ENCODE results near the gene ENTPD3. TPM values are rescaled to one million over a fixed set of nuclear protein-coding genes. Genes with fewer than 3 reads are reported as not detected.
"Not testable (repeated sequence)": the region's sequence is repeated elsewhere in the genome, so short reads cannot be mapped to it uniquely, and the experiment has no call there.

ENTPD3 gene
- total RNA-seq, 1 donor from 2014 or later = not detected

DNA sequence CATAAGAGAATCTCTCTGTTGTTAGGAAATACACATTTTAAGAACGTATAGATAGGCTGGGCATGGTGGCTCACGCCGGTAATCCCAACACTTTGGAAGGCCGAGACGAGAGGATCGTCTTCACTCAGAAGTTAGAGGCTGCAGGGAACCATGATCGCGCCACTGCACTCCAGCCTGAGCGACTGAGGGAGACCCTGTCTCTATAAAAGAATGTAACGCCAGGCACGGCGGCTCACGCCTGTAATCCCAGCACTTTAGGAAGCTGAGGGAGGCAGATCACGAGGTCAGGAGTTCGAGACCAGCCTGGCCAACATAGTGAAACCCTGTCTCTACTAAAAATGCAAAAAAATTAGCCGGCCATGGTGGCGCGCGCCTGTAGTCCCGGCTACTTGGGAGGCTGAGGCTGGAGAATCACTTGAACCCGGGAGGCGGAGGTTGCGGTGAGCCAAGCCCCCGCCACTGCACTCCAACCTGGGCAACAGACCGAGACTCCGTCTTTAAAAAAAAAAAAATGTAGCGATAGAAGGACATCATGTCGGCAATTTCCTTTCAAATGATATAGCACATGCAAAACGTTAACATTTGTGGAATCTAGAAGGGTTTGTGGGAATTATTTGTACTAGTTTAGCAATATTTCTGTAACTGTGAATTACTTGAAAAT is 69.4 kb downstream of the ENTPD3 start:
- intact Hi-C loops (cut with micrococcal nuclease) = loop anchor here (5.0 kb wide), 2 partner anchors 1049 to 1636 kb away; partner anchors contain the start of genes RPSA and TRAK1
- Mint-ChIP-seq H3K4me1 (ENCODE audit: low read depth) (peaks cover 53% of the 10 kb centered on the region), H3K9me3 (no peaks in the 10 kb centered on the region), H3K27ac (peak overlapping the region; percentile 97), H3K4me3 (peak overlapping the region; percentile 97), H3K36me3 (ENCODE audit: low read depth) (peaks cover 32% of the 10 kb centered on the region), H3K27me3 (ENCODE audit: insufficient read depth) (no peaks in the 10 kb centered on the region)
- no peak for DNase-seq (ENCODE audit: low spot score)

GRCh38 chr3:40456940-40457823 is 70.2 kb downstream of the ENTPD3 start, which contains the start of gene RPL14:
RPL14 (plus strand) TSS chr3:40457339; CDS start chr3:40457472, 133 bp downstream.
- peak within 1 kb of the TSS; percentile 97 for H3K27ac Mint-ChIP-seq
- intact Hi-C loops (cut with micrococcal nuclease) = loop anchor here (1.0 to 5.0 kb wide), 8 partner anchors 20 to 1635 kb away; partner anchors contain the start of genes EIF1B, RPSA, TRAK1 and ZNF619
- no peaks in the 10 kb centered on the region for H3K27me3 Mint-ChIP-seq (ENCODE audit: insufficient read depth)
- no peaks in the 10 kb centered on the region for H3K9me3 Mint-ChIP-seq
- peak; percentile 94 for DNase-seq (ENCODE audit: low spot score)
- H3K4me3 Mint-ChIP-seq = peak within 1 kb of the TSS; percentile 97
- peaks cover 50% of the 10 kb centered on the region for H3K4me1 Mint-ChIP-seq (ENCODE audit: low read depth)
- peaks cover 37% of the 10 kb centered on the region for H3K36me3 Mint-ChIP-seq (ENCODE audit: low read depth)

DNA sequence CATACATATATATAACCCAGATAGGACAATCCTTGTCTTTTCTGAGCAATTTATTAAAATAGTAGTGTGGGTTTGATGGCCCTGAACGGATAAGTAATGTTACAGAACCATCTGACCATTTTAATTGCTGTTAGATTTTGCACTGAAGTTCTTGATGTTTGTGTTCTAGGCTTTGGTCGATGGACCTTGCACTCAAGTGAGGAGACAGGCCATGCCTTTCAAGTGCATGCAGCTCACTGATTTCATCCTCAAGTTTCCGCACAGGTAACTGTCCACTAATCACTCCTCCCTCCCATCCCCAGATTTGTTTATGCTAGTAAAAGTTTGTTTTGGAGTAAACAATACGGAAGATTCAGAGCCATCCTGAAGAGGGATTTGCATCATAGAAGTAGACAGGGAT is 71.5 kb downstream of the ENTPD3 start:
- Mint-ChIP-seq H3K27me3 (ENCODE audit: insufficient read depth) (no peaks in the 10 kb centered on the region), H3K4me3 (peak overlapping the region; percentile 97), H3K27ac (peak overlapping the region; percentile 96), H3K4me1 (ENCODE audit: low read depth) (peaks cover 44% of the 10 kb centered on the region), H3K9me3 (no peaks in the 10 kb centered on the region), H3K36me3 (ENCODE audit: low read depth) (peaks cover 43% of the 10 kb centered on the region)
- intact Hi-C loops (cut with micrococcal nuclease) = loop anchor here (5.0 kb wide), 2 partner anchors 1051 to 1634 kb away; partner anchors contain the start of genes RPSA and TRAK1
- DNase-seq (ENCODE audit: low spot score) = no peak

DNA sequence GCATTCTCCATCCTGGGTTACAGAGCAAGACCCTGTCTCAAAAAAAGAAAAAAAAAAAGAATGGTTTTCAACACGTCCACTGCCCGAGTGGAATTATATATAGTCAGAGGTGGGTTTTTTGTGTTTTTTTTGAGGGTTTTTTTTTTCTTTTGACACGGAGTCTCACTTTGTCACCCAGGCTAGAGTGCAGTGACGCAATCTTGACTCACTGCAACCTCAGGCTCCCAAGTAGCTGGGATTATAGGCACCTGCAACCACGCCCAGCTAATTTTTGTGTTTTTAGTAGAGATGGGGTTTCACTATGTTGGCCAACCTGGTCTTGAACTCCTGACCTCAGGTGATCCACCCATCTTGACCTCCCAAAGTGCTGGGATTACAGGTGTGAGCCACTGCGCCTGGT is 73.5 kb downstream of the ENTPD3 start:
- H3K27ac Mint-ChIP-seq; H3K9me3 Mint-ChIP-seq; DNase-seq (ENCODE audit: low spot score); intact Hi-C loops (cut with micrococcal nuclease); H3K27me3 Mint-ChIP-seq (ENCODE audit: insufficient read depth): not testable (repeated sequence)
- peak overlapping the region; percentile 42 for H3K4me3 Mint-ChIP-seq
- peaks cover 46% of the 10 kb centered on the region for H3K4me1 Mint-ChIP-seq (ENCODE audit: low read depth)
- H3K36me3 Mint-ChIP-seq (ENCODE audit: low read depth) = peaks cover 60% of the 10 kb centered on the region

DNA sequence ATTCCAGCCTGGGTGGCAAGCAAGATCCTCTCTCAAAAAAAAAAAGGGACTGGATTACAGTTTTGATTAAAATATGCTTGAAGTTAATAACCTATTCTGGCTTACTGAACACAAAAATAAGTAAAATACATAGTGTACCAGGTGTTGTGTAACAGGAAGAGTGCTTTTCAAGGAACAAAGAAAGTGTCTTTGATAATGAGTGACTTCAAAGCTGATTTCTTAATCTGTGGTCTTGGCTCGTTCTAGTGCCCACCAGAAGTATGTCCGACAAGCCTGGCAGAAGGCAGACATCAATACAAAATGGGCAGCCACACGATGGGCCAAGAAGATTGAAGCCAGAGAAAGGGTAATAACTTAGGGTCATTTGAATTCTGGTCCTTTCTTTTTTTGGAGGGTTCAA is 74.2 kb downstream of the ENTPD3 start:
- Mint-ChIP-seq H3K27me3 (ENCODE audit: insufficient read depth) (no peaks in the 10 kb centered on the region), H3K27ac (no peak overlapping the region)
- intact Hi-C loops (cut with micrococcal nuclease) = no loop called here

DNA sequence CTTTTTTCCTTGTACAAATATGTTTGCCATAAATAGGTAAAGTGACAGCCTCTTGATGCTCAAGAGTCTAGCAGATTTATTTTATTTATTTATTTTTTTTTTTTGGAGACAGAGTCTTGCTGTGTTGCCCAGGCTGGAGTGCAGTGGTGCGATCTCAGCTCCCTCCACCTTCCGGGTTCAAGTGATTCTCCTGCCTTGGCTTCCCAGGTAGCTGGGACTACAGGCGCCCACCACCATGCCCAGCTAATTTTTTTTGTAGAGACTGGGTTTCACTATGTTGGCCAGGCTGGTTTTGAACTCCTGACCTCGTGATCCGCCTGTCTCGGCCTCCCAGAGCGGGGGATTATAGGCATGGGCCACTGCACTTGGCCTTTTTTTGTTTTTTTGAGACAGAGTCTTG is 75.9 kb downstream of the ENTPD3 start:
- intact Hi-C loops (cut with micrococcal nuclease); H3K4me3 Mint-ChIP-seq; H3K9me3 Mint-ChIP-seq; DNase-seq (ENCODE audit: low spot score); H3K27me3 Mint-ChIP-seq (ENCODE audit: insufficient read depth); H3K27ac Mint-ChIP-seq: not testable (repeated sequence)
- H3K4me1 Mint-ChIP-seq (ENCODE audit: low read depth) = peaks cover 44% of the 10 kb centered on the region
- H3K36me3 Mint-ChIP-seq (ENCODE audit: low read depth) = peaks cover 67% of the 10 kb centered on the region

More for the DNA sequence above, 74.2 kb downstream of the ENTPD3 start:
- DNase-seq (ENCODE audit: low spot score) = no peak
- Mint-ChIP-seq H3K4me3 (no peak overlapping the region), H3K36me3 (ENCODE audit: low read depth) (peaks cover 64% of the 10 kb centered on the region), H3K9me3 (no peaks in the 10 kb centered on the region), H3K4me1 (ENCODE audit: low read depth) (peaks cover 46% of the 10 kb centered on the region)

- Mint-ChIP-seq H3K36me3 (ENCODE audit: low read depth) (peaks cover 59% of the 10 kb centered on the region), H3K9me3 (no peaks in the 10 kb centered on the region), H3K4me1 (ENCODE audit: low read depth) (peaks cover 36% of the 10 kb centered on the region), H3K4me3 (no peak overlapping the region), H3K27me3 (ENCODE audit: insufficient read depth) (no peaks in the 10 kb centered on the region), H3K27ac (no peak overlapping the region)
- intact Hi-C loops (cut with micrococcal nuclease) = no loop called here
- DNase-seq (ENCODE audit: low spot score) = no peak
Measured at GRCh38 chr3:40463579-40463978, 76.6 kb downstream of the ENTPD3 start.

DNA sequence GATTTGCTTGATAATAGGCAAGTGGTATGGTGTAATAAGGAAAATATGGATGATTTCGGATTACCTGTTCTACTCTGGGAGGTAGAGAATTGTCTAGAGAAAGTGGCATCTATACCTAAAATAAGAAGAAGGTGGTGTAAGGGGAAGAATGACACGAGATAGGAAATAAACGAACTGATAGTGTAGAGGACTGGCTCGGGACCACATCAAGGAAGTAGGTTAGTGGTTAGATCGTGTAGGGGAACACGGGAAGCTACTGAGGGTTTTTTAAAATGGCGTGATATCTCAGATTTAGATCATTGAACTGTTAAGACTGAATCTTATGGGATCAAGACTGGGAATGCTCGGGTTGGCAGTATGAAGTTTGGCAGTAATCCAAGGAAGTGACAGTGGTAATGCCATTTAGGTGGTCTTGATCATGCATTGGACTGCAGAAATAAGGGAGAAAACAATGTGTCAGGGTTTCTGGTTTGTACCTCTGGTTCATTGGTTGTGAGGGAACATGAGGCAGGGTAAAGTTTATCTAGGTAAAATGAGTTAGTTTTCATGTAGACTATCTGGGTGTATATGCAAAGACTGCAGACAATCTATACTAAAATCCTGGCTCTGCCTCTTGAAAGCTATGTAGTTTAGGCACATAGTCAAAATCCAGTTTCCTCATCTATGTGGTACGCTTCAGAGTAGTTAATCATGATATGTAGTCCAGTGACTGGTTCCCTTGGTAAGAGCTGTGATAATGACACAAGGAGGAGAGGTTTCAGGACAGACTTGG is 77.5 kb downstream of the ENTPD3 start:
- peak overlapping the region; percentile 29 for H3K27ac Mint-ChIP-seq
- peaks cover 28% of the 10 kb centered on the region for H3K4me1 Mint-ChIP-seq (ENCODE audit: low read depth)
- no peaks in the 10 kb centered on the region for H3K27me3 Mint-ChIP-seq (ENCODE audit: insufficient read depth)
- no peaks in the 10 kb centered on the region for H3K9me3 Mint-ChIP-seq
- intact Hi-C loops (cut with micrococcal nuclease) = no loop called here
- DNase-seq (ENCODE audit: low spot score) = no peak
- H3K4me3 Mint-ChIP-seq = no peak overlapping the region
- H3K36me3 Mint-ChIP-seq (ENCODE audit: low read depth) = peaks cover 51% of the 10 kb centered on the region

DNA sequence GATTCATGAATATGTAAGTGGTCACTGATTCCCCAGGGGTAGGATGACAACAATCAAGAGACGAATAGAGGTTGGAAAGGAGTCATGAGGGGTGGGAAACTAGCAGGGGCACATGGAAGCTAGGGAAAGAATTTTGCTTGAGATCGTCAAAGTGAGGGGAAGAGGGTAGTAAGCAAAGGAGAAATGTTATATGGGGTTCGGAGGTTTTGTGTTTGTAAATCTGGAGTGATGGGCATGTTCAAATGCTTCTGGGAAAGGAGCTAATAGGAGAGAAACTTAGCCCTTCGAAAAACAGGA is 78.1 kb downstream of the ENTPD3 start:
- intact Hi-C loops (cut with micrococcal nuclease) = no loop called here
- no peak overlapping the region for H3K4me3 Mint-ChIP-seq
- no peaks in the 10 kb centered on the region for H3K27me3 Mint-ChIP-seq (ENCODE audit: insufficient read depth)
- no peak for DNase-seq (ENCODE audit: low spot score)
- H3K4me1 Mint-ChIP-seq (ENCODE audit: low read depth) = peaks cover 28% of the 10 kb centered on the region
- H3K36me3 Mint-ChIP-seq (ENCODE audit: low read depth) = peaks cover 49% of the 10 kb centered on the region
- H3K27ac Mint-ChIP-seq = peak overlapping the region; percentile 1
- no peaks in the 10 kb centered on the region for H3K9me3 Mint-ChIP-seq

- Mint-ChIP-seq H3K27me3 (ENCODE audit: insufficient read depth) (no peaks in the 10 kb centered on the region), H3K4me3 (no peak overlapping the region), H3K27ac (no peak overlapping the region), H3K4me1 (ENCODE audit: low read depth) (peaks cover 28% of the 10 kb centered on the region), H3K36me3 (ENCODE audit: low read depth) (peaks cover 46% of the 10 kb centered on the region), H3K9me3 (no peaks in the 10 kb centered on the region)
- intact Hi-C loops (cut with micrococcal nuclease) = no loop called here
- no peak for DNase-seq (ENCODE audit: low spot score)
Measured at GRCh38 chr3:40465456-40465855, 78.5 kb downstream of the ENTPD3 start.

DNA sequence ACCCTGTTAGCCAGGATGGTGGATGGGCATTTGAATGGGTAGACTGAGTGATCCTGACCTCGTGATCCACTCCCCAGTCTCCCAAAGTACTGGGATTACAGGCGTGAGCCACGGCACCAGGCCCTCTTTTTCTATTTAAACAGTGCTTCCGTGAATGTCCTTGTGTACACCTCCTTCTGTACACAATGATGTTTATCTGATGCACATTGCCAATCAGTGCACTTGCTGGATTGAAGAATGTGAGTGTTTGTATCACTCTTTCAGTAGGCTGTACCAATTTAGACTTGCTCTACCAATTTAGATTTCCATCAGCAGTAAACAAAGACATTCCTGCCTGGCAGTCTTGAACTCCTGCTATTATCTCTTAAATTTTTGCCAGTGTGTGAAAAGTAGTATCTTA is 81.0 kb downstream of the ENTPD3 start:
- Mint-ChIP-seq H3K4me1 (ENCODE audit: low read depth) (peaks cover 28% of the 10 kb centered on the region), H3K27me3 (ENCODE audit: insufficient read depth) (no peaks in the 10 kb centered on the region), H3K36me3 (ENCODE audit: low read depth) (peaks cover 33% of the 10 kb centered on the region), H3K4me3 (no peak overlapping the region), H3K9me3 (no peaks in the 10 kb centered on the region), H3K27ac (no peak overlapping the region)
- DNase-seq (ENCODE audit: low spot score) = no peak
- intact Hi-C loops (cut with micrococcal nuclease) = no loop called here

DNA sequence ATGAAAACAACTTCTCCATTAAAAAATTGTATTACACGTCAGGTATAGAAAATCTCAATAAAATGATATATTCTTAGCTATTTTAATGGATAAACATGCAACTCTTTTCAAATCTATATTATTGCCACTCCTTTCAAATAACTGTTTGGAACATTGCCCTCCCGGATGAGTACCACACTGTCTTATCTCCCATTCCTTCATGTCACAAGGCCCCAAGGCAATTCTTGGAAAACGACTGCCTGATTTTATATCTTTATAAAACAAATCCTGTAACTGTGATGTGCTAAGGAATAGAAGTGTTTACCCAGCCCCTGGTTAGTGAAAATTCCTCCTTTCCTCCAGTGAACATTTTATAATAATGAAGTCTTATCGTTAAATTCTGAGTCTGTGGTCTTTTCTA is 83.7 kb downstream of the ENTPD3 start:
- no peaks in the 10 kb centered on the region for H3K9me3 Mint-ChIP-seq
- H3K27me3 Mint-ChIP-seq (ENCODE audit: insufficient read depth) = peaks cover 10% of the 10 kb centered on the region
- H3K4me1 Mint-ChIP-seq (ENCODE audit: low read depth) = peaks cover 3% of the 10 kb centered on the region
- H3K27ac Mint-ChIP-seq = no peak overlapping the region
- intact Hi-C loops (cut with micrococcal nuclease) = no loop called here
- H3K36me3 Mint-ChIP-seq (ENCODE audit: low read depth) = peaks cover 10% of the 10 kb centered on the region
- H3K4me3 Mint-ChIP-seq = no peak overlapping the region
- DNase-seq (ENCODE audit: low spot score) = no peak
